ENCODE data around the gene TOGARAM2.

DNA sequence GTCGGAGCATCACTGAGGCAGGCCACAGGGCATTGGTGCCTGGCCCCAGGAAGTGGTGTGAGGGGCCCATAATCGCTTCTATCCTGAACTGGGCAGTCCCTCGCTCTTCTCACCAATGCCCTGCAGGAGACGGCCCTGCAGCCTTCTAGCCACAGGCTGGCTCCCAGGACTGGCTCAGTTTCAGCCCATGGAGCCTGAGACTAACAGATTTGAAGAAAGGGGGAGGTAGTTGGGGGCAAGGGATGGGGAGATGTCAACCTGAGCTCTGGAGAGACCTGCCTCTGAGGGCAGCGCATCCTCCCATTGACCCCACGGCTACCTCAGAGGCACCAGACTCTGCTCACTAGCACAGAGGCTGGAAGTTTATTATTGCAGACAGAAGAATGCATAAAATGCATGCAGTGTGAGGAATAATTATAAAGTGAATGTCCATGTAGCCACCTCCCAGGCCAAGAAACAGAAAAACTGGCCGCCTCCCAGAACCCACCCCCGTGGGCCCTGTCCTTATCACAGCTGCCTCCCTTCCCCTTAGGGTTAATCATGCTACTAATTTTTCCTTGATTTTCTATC is 1.4 kb downstream of the TOGARAM2 start:
- TF ChIP-seq, protein P1, sequence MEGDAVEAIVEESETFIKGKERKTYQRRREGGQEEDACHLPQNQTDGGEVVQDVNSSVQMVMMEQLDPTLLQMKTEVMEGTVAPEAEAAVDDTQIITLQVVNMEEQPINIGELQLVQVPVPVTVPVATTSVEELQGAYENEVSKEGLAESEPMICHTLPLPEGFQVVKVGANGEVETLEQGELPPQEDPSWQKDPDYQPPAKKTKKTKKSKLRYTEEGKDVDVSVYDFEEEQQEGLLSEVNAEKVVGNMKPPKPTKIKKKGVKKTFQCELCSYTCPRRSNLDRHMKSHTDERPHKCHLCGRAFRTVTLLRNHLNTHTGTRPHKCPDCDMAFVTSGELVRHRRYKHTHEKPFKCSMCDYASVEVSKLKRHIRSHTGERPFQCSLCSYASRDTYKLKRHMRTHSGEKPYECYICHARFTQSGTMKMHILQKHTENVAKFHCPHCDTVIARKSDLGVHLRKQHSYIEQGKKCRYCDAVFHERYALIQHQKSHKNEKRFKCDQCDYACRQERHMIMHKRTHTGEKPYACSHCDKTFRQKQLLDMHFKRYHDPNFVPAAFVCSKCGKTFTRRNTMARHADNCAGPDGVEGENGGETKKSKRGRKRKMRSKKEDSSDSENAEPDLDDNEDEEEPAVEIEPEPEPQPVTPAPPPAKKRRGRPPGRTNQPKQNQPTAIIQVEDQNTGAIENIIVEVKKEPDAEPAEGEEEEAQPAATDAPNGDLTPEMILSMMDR (conservative IDR thresholded peaks at IDR 0.05; ENCODE audit: low read depth, low read length), result no peak
- TF ChIP-seq EZH2 (IDR thresholded peaks at IDR 0.05; ENCODE audit: borderline replicate concordance, low read depth, low read length, poor library complexity, severe bottlenecking), result no peak

Measured in A673 (cell line).